ENCODE measurements around the gene CCL20. TPM values are rescaled to one million over a fixed set of nuclear protein-coding genes. Genes with fewer than 3 reads are reported as not detected.

Gene CCL20
- total and polyA plus RNA-seq, 2 of the 13 experiments (the other 11 are each of a cell fraction or from before 2014, with no cell fraction given), result 223 to 903 TPM

DNA sequence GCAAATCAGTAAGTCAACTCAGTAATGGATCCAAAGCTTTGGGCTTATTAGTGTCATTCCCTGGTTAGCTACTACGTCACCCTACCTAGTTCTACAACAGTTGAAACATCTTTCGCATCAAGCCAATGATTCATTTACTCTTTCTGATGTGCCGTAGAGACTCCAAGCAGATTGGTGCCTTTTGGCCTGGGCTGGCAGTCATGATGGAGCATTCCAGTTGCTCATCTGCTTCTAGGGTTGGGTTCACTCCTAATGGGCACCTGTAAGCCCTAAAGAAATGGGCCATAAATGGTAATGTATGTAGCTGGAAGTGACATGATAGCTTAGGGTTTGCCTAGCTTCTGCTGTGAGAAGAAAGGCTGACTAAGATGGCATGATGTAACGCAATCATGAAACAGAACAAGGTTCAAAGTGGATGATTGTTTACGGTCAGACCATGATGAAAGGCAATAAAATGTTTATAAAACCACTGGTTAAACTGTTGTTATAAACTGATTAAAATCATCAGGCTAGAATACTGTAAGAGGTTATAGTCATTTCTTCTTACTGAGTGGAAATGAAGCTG, 20.4 kb upstream of the CCL20 start (continued):
- TF ChIP-seq GATAD2A (CRISPR knock-in tag; IDR thresholded peaks at IDR 0.05), result peak; percentile 57
- no peak for TF ChIP-seq JARID2 (CRISPR knock-in tag; IDR thresholded peaks at IDR 0.05; ENCODE audit: insufficient replicate concordance)
- TF ChIP-seq ASH2L (IDR thresholded peaks at IDR 0.05; ENCODE audit: insufficient read length, low read depth, low read length), result no peak
- TF ChIP-seq CENPT (CRISPR knock-in tag; IDR thresholded peaks at IDR 0.05; ENCODE audit: low read depth), result no peak
- no peak for TF ChIP-seq FOXP1 (IDR thresholded peaks at IDR 0.05)
- peak; percentile 57; the same call in 1 of the 2 replicates for TF ChIP-seq FOXP1 (CRISPR knock-in tag; IDR thresholded peaks at IDR 0.05)
- TF ChIP-seq BRCA1 (CRISPR knock-in tag; IDR thresholded peaks at IDR 0.05), result no peak
- TF ChIP-seq, protein P1, sequence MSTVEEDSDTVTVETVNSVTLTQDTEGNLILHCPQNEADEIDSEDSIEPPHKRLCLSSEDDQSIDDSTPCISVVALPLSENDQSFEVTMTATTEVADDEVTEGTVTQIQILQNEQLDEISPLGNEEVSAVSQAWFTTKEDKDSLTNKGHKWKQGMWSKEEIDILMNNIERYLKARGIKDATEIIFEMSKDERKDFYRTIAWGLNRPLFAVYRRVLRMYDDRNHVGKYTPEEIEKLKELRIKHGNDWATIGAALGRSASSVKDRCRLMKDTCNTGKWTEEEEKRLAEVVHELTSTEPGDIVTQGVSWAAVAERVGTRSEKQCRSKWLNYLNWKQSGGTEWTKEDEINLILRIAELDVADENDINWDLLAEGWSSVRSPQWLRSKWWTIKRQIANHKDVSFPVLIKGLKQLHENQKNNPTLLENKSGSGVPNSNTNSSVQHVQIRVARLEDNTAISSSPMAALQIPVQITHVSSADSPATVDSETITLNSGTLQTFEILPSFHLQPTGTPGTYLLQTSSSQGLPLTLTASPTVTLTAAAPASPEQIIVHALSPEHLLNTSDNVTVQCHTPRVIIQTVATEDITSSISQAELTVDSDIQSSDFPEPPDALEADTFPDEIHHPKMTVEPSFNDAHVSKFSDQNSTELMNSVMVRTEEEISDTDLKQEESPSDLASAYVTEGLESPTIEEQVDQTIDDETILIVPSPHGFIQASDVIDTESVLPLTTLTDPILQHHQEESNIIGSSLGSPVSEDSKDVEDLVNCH (CRISPR knock-in tag; IDR thresholded peaks at IDR 0.05), result no peak
- TF ChIP-seq, protein P2, sequence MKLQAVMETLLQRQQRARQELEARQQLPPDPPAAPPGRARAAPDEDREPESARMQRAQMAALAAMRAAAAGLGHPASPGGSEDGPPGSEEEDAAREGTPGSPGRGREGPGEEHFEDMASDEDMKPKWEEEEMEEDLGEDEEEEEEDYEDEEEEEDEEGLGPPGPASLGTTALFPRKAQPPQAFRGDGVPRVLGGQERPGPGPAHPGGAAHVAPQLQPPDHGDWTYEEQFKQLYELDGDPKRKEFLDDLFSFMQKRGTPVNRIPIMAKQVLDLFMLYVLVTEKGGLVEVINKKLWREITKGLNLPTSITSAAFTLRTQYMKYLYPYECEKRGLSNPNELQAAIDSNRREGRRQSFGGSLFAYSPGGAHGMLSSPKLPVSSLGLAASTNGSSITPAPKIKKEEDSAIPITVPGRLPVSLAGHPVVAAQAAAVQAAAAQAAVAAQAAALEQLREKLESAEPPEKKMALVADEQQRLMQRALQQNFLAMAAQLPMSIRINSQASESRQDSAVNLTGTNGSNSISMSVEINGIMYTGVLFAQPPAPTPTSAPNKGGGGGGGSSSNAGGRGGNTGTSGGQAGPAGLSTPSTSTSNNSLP (IDR thresholded peaks at IDR 0.05; ENCODE audit: low read depth, low read length), result peak; percentile 55; the same call in 1 of the 2 replicates
- TF ChIP-seq, protein P3, sequence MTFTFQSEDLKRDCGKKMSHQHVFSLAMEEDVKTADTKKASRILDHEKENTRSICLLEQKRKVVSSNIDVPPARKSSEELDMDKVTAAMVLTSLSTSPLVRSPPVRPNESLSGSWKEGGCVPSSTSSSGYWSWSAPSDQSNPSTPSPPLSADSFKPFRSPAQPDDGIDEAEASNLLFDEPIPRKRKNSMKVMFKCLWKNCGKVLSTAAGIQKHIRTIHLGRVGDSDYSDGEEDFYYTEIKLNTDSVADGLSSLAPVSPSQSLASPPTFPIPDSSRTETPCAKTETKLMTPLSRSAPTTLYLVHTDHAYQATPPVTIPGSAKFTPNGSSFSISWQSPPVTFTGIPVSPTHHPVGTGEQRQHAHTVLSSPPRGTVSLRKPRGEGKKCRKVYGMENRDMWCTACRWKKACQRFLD (CRISPR knock-in tag; IDR thresholded peaks at IDR 0.05; ENCODE audit: borderline replicate concordance), result no peak
- TF ChIP-seq MED1 (CRISPR knock-in tag; IDR thresholded peaks at IDR 0.05), result 0 out of 2 replicates have a peak, but pooled peaks have one; percentile 28
- TF ChIP-seq SMYD3 (CRISPR knock-in tag; IDR thresholded peaks at IDR 0.05), result no peak
- TF ChIP-seq, protein P4, sequence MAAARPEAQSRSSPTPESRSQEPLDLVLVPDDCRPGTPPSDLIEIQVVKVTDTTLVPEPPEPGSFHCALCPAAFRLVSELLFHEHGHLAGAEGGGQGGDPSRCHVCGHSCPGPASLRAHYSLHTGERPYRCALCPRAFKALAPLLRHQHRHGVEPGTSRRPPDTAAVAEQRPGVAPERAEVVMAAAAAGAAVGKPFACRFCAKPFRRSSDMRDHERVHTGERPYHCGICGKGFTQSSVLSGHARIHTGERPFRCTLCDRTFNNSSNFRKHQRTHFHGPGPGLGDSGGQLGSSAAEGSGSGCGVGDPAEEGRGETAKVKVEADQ (CRISPR knock-in tag; IDR thresholded peaks at IDR 0.05; ENCODE audit: borderline replicate concordance), result no peak
- peak; percentile 82 for TF ChIP-seq CEBPG (CRISPR knock-in tag; IDR thresholded peaks at IDR 0.05)
- TF ChIP-seq, protein P5, sequence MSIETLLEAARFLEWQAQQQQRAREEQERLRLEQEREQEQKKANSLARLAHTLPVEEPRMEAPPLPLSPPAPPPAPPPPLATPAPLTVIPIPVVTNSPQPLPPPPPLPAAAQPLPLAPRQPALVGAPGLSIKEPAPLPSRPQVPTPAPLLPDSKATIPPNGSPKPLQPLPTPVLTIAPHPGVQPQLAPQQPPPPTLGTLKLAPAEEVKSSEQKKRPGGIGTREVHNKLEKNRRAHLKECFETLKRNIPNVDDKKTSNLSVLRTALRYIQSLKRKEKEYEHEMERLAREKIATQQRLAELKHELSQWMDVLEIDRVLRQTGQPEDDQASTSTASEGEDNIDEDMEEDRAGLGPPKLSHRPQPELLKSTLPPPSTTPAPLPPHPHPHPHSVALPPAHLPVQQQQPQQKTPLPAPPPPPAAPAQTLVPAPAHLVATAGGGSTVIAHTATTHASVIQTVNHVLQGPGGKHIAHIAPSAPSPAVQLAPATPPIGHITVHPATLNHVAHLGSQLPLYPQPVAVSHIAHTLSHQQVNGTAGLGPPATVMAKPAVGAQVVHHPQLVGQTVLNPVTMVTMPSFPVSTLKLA (IDR thresholded peaks at IDR 0.05), result no peak
- TF ChIP-seq POGZ (CRISPR knock-in tag; IDR thresholded peaks at IDR 0.05), result 0 out of 2 replicates have a peak, but pooled peaks have one; percentile 38
- TF ChIP-seq MXD4 (CRISPR knock-in tag; IDR thresholded peaks at IDR 0.05), result no peak
- TF ChIP-seq KLF13 (CRISPR knock-in tag; IDR thresholded peaks at IDR 0.05), result no peak
- TF ChIP-seq AHR (CRISPR knock-in tag; IDR thresholded peaks at IDR 0.05), result no peak
- no peak for TF ChIP-seq TOE1 (CRISPR knock-in tag; IDR thresholded peaks at IDR 0.05)
- TF ChIP-seq XBP1 (CRISPR knock-in tag; IDR thresholded peaks at IDR 0.05), result no peak
- no peak for TF ChIP-seq ZNF720 (CRISPR knock-in tag; IDR thresholded peaks at IDR 0.05)
- TF ChIP-seq ZNF101 (CRISPR knock-in tag; IDR thresholded peaks at IDR 0.05; ENCODE audit: borderline replicate concordance, low read depth), result no peak
- TF ChIP-seq ZSCAN30 (CRISPR knock-in tag; IDR thresholded peaks at IDR 0.05), result no peak
- peak; percentile 65; the same call in 1 of the 2 replicates for TF ChIP-seq FOXA3 (CRISPR knock-in tag; IDR thresholded peaks at IDR 0.05)
- TF ChIP-seq SRF (IDR thresholded peaks at IDR 0.05; ENCODE audit: low read depth, low read length), result no peak
